Heart left ventricle (tissue), 16 donors: ENCODE results near the gene NOS2. TPM values are rescaled to one million over a fixed set of nuclear protein-coding genes. Genes with fewer than 3 reads are reported as not detected.

Source experiments
- ATAC-seq, 4 donors: fragments of 200-7000 bp; cut with Tn5 transposase; one replicate each; pipeline ENCODE4 v1.9.1; 2020 to 2022; ENCODE audit warnings: moderate library complexity in 4 of 4, mild to moderate bottlenecking in 3 of 4, moderate number of reproducible peaks in 1 of 4
- DNase-seq, 5 donors: peaks; one replicate each; pipeline ENCODE4 v3.0.0-alpha.2; 2020
- H3K27ac ChIP-seq, 12 donors: fragments of 200-600 bp; sonication (generic) in 4 of 12; one replicate each; pipeline versions ENCODE4 v1.5.0 to v1.8.0; 2016 to 2022; ENCODE audit warnings: mild to moderate bottlenecking in 2 of 12
- H3K27me3 ChIP-seq, 9 donors: fragments of 200-600 bp; sonication (generic) in 2 of 9; one replicate each; pipeline versions ENCODE4 v1.5.1 to v1.8.0; 2016 to 2022; ENCODE audit warnings: mild to moderate bottlenecking in 3 of 9
- H3K36me3 ChIP-seq, 9 donors: fragments of 200-600 bp; sonication (generic) in 2 of 9; one replicate each; pipeline versions ENCODE4 v1.5.0 to v1.8.0; 2018 to 2022; ENCODE audit warnings: mild to moderate bottlenecking in 2 of 9
- H3K4me1 ChIP-seq, 12 donors: fragments of 200-600 bp; sonication (generic) in 4 of 12; one replicate each; pipeline versions ENCODE4 v1.5.0 to v1.8.0; 2016 to 2022; ENCODE audit warnings: mild to moderate bottlenecking in 3 of 12
- H3K4me3 ChIP-seq, 12 donors: fragments of 200-600 bp; sonication (generic) in 4 of 12; one replicate each; pipeline versions ENCODE4 v1.5.0 to v1.8.0; 2017 to 2022; ENCODE audit warnings: mild to moderate bottlenecking in 9 of 12, moderate library complexity in 4 of 12
- H3K9me3 ChIP-seq, 12 donors: fragments of 200-600 bp; sonication (generic) in 4 of 12; one replicate each; pipeline versions ENCODE4 v1.5.0 to v1.8.0; 2016 to 2022; ENCODE audit warnings: mild to moderate bottlenecking in 1 of 12
- CTCF ChIP-seq, 12 donors: fragments of 200-600 bp; sonication (generic) in 4 of 12; IDR thresholded peaks; one replicate each; pipeline versions ENCODE4 v1.5.0 to v1.8.0; 2018 to 2022; ENCODE audit warnings: antibody characterized with exemption in 12 of 12, mild to moderate bottlenecking in 5 of 12
- POLR2A ChIP-seq, 2 donors: fragments of 450-650 bp; IDR thresholded peaks; one replicate each; pipeline ENCODE4 v1.6.1; 2017; ENCODE audit warnings: antibody characterized with exemption in 2 of 2, mild to moderate bottlenecking in 2 of 2, moderate library complexity in 2 of 2
- WGBS, 4 donors: extraction: QIAGEN DNeasy Blood & Tissue Kit in 2 of 4; methylation state at CpG; one replicate each; pipeline versions ENCODE4 v1.1.5 to v1.1.7; 2013 to 2018; 5-methylcytosine and 5-hydroxymethylcytosine counted together
- intact Hi-C, 10 donors: fragments of 100-400 bp; cut with DNase I; formaldehyde crosslinking; loops; one replicate each; pipeline versions ENCODE4 v1.11.1 to v1.14.2; 2022
- polyA plus RNA-seq, 2 donors: library from polyadenylated mRNA; stranded (reverse); fragments of 200-250 nt; gene quantifications; one replicate each; pipeline ENCODE4 v1.2.3, GENCODE V29; 2013
- total RNA-seq, 9 donors: library from RNA; depleted of rRNA in 2 of 9; stranded (reverse); fragments of >200 nt in 2 of 9; fragmentation: NEBNext Ultra II Directional in 3 of 9; extraction: Animal tissue kit (Norgen Biotek cat#: 25700) in 3 of 9; gene quantifications; one replicate each; pipeline versions ENCODE4 v1.1.0 to v1.2.4, GENCODE V29; 2016 to 2023
- donor health status: ischemic (EF 13 %, LVEDD 7.1; RV severe dilation, severe dysfunction).
- donor health status: healthy with polysubstance abuse.
- donor health status: DM: no; HTN: yes; CAD: no.
- donor health status: DM: no; HTN: no; CAD: no.
- donor health status: ischemic (EF 25% LVEDD 6.9; RV normal size, moderate dysfunction).
- donor health status: ischemic (EF 25% LVEDD 5.7; RV mildly dilated, moderate dysfunction).
- donor health status: healthy.
- donor health status: DM: yes; HTN: yes; CAD: no.
- donor health status: ischemic (EF 35%, LVEDD 5.7; RV mildly dilated, moderate dysfunction).
- donor health status: nonischemic (EF 11% LVEDD 7.7; RV severe dilation, severe dysfunction).
- donor health status: DM: yes; HTN: yes; CAD: no.
- donor health status: PGD.
- donor health status: ischemic (EF 29% LVEDD 5.4; RV normal size, mild dysfunction).
- donor health status: nonischemic (EF 23%, LVEDD 6.1; RV moderate dilation, normal function).

NOS2 gene
- total and polyA plus RNA-seq, 11 donors = 0.07 to 2.2 (median 0.16) TPM; not detected in 1

GRCh38 chr17:27721797-27722196 lies 78.5 kb downstream of the NOS2 start:
- H3K36me3 ChIP-seq = no peaks in the 10 kb centered on the region

More at GRCh38 chr17:27721797-27722196, 78.5 kb downstream of the NOS2 start:
- intact Hi-C loops = no loop called here
- H3K27ac ChIP-seq = no peak overlapping the region
- TF ChIP-seq CTCF (IDR thresholded peaks at IDR 0.05) (no peak), POLR2A (IDR thresholded peaks at IDR 0.05) (no peak)
- H3K27me3 ChIP-seq = no peaks in the 10 kb centered on the region
- ATAC-seq (no peak), DNase-seq (no peak)
- H3K4me1 ChIP-seq = no peaks in the 10 kb centered on the region
- no peaks in the 10 kb centered on the region for H3K9me3 ChIP-seq
- H3K4me3 ChIP-seq = no peak overlapping the region
- WGBS, 4 donors = 62 to 74% (median 70%) methylated on average over 3 of the region's 3 CpGs

Other genes with a start within 250 kb of the NOS2 start
- 100 to 1,000 TPM in 1 of 9 donors, 10 to 100 TPM in 7, 1 to 10 TPM in 1; 7.9 to 173 (median 22.1) TPM for gene LGALS9, start 169.3 kb downstream of the NOS2 start, total RNA-seq
- gene LGALS9, start 169.3 kb downstream of the NOS2 start, polyA plus RNA-seq = 10 to 100 TPM; 12.3 to 25.3 TPM
- 10 to 100 TPM in 4 of 9 donors, 1 to 10 TPM in 5; 3.9 to 25.2 (median 9.7) TPM for gene LYRM9, start 92.8 kb upstream of the NOS2 start, total RNA-seq
- 1 to 10 TPM; 4.3 to 9.1 TPM for gene LYRM9, start 92.8 kb upstream of the NOS2 start, polyA plus RNA-seq
- 10 to 100 TPM; 14.5 to 29.1 (median 21.5) TPM for gene NLK, start 242.1 kb upstream of the NOS2 start, total RNA-seq
- 1 to 10 TPM; 8.1 to 9.5 TPM for gene NLK, start 242.1 kb upstream of the NOS2 start, polyA plus RNA-seq